Right atrium auricular region (tissue), 2 donors: ENCODE data around the gene MATK. TPM values are rescaled to one million over a fixed set of nuclear protein-coding genes. Genes with fewer than 3 reads are reported as not detected.

Source experiments
- DNase-seq: peaks from one replicate; pipeline ENCODE4 v3.0.0-alpha.2; 2019; ENCODE audit warnings: low spot score
- H3K27ac ChIP-seq, 2 donors: fragments of 200-600 bp; sonication (generic); 1 replicate in 1 of 2; 2 replicates in 1 of 2; pipeline ENCODE4 v1.5.1; 2016 to 2019
- H3K27me3 ChIP-seq, 2 donors: fragments of 200-600 bp; sonication (generic); one replicate each; pipeline versions ENCODE4 v1.5.1 to v1.6.0; 2017 to 2019
- H3K36me3 ChIP-seq: fragments of 200-600 bp; sonication (generic); one replicate; pipeline ENCODE4 v1.5.1; 2016
- H3K4me1 ChIP-seq, 2 donors: fragments of 200-600 bp; sonication (generic); one replicate each; pipeline versions ENCODE4 v1.5.1 to v1.6.0; 2017 to 2019
- H3K4me3 ChIP-seq, 2 donors: fragments of 200-600 bp; sonication (generic); 1 replicate in 1 of 2; 2 replicates in 1 of 2; pipeline ENCODE4 v1.5.1; 2017 to 2019; ENCODE audit warnings: mild to moderate bottlenecking in 1 of 2, moderate library complexity in 1 of 2
- H3K9me3 ChIP-seq, 2 donors: fragments of 200-600 bp; sonication (generic); one replicate each; pipeline ENCODE4 v1.5.1; 2019
- total RNA-seq, 2 donors: library from RNA; depleted of rRNA; stranded (reverse); fragments of >200 nt; gene quantifications; one replicate each; pipeline ENCODE4 v1.1.0, GENCODE V29; 2016
- TF ChIP-seq, protein P1 (sequence below), 2 donors: fragments of 200-600 bp; sonication (generic); IDR thresholded peaks; one replicate each; pipeline ENCODE4 v1.5.1; 2019; ENCODE audit warnings: antibody characterized with exemption in 2 of 2

Gene MATK
- total RNA-seq, 2 donors from 2014 or later = 0.26 to 1.5 TPM

DNA sequence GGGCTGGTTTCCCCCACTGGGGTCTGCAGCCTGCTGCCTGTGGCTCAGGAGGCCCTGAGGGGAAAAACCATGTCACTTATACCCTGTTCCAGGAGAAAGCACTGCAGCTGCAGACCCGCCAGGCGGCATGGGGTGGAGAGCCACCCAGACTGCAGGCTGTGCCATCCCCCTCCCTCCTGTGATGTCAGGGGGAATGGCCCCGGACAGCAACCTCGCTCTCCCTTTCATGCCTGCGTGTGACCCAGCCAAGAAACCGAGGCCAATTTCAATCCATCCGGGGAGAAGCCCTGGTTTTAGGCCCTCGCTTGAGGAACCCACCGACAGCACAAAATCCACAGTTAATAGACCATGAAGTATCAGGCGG is 37.2 kb upstream of the MATK start:
- TF ChIP-seq, protein P1, sequence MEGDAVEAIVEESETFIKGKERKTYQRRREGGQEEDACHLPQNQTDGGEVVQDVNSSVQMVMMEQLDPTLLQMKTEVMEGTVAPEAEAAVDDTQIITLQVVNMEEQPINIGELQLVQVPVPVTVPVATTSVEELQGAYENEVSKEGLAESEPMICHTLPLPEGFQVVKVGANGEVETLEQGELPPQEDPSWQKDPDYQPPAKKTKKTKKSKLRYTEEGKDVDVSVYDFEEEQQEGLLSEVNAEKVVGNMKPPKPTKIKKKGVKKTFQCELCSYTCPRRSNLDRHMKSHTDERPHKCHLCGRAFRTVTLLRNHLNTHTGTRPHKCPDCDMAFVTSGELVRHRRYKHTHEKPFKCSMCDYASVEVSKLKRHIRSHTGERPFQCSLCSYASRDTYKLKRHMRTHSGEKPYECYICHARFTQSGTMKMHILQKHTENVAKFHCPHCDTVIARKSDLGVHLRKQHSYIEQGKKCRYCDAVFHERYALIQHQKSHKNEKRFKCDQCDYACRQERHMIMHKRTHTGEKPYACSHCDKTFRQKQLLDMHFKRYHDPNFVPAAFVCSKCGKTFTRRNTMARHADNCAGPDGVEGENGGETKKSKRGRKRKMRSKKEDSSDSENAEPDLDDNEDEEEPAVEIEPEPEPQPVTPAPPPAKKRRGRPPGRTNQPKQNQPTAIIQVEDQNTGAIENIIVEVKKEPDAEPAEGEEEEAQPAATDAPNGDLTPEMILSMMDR (IDR thresholded peaks at IDR 0.05) = no peak

DNA sequence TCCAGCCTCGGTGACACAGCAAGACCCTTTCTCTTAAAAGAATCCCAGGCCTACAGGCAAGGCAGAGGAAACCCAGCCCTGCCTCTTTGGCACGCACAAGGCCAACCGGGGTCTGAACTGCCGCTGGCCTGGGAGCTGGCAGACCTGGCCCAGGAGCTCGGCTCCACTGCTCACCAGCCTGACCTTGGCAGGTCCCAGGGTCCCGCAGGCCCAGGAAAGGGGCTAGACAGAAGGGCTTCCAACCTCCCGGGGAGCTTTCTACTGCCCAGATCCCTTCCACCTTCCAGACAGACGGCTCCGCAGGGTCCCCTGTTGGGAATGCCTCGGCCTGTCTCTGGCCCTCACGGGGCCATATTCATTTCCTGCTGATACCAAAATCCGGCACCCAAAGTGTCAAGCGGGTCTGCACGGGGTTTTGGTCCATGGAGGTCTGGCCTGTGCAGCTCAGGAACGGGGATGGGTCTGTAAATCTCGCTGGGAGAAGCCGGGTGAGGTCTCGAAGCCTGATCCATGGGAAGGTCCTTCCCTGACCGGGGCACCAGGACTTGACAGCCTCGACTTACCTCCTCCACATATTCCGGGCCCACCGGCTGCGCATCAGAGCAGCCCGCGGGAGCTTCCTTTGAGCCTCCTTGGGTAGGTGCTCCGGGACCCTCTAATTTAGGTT is 36.6 kb upstream of the MATK start:
- DNase-seq = no peak
- Histone ChIP-seq H3K27me3 (no peaks in the 10 kb centered on the region), H3K36me3 (no peaks in the 10 kb centered on the region), H3K9me3 (no peaks in the 10 kb centered on the region), H3K4me3 (no peak overlapping the region), H3K27ac (no peak overlapping the region), H3K4me1 (peaks cover 0 to 4% of the 10 kb centered on the region in 2 donors)
- TF ChIP-seq, protein P1 (IDR thresholded peaks at IDR 0.05) = no peak

More for the DNA sequence above, 37.2 kb upstream of the MATK start:
- no peak overlapping the region for H3K27ac ChIP-seq
- H3K4me1 ChIP-seq = peaks cover 0 to 4% of the 10 kb centered on the region in 2 donors
- H3K36me3 ChIP-seq = no peaks in the 10 kb centered on the region
- no peaks in the 10 kb centered on the region for H3K27me3 ChIP-seq
- H3K4me3 ChIP-seq = no peak overlapping the region
- no peaks in the 10 kb centered on the region for H3K9me3 ChIP-seq
- DNase-seq = no peak

DNA sequence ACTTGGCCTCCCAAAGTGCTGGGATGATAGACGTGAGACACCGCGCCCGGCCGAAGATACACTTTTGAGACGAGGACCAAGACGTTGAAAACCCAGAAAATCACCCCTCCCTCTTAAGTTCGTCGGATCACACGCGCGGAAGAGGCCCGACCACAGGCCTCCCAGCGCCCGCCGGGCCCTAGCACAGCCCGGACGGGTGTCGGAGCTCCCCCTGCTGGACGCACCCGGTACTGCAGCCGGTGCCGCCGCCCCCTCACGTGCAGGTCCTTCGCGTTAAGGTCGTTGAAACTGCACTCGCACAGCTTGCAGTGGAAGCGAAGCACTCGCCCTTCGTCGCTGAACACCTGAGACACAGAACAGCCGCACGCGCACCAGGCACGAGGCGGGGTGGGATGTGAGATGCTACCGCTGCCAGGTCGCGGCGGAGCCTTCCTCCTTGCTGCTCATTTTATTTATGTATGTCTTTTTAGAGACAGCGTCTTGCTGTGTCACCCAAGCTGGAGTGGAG is 35.7 kb upstream of the MATK start:
- DNase-seq = peak; percentile 63
- no peaks in the 10 kb centered on the region for H3K9me3 ChIP-seq
- H3K36me3 ChIP-seq = no peaks in the 10 kb centered on the region
- peaks cover 0 to 4% of the 10 kb centered on the region in 2 donors for H3K4me1 ChIP-seq
- H3K27me3 ChIP-seq = no peaks in the 10 kb centered on the region
- no peak overlapping the region for H3K27ac ChIP-seq
- H3K4me3 ChIP-seq = no peak overlapping the region
- TF ChIP-seq, protein P1 (IDR thresholded peaks at IDR 0.05) = peak; percentile 95 to 97

DNA sequence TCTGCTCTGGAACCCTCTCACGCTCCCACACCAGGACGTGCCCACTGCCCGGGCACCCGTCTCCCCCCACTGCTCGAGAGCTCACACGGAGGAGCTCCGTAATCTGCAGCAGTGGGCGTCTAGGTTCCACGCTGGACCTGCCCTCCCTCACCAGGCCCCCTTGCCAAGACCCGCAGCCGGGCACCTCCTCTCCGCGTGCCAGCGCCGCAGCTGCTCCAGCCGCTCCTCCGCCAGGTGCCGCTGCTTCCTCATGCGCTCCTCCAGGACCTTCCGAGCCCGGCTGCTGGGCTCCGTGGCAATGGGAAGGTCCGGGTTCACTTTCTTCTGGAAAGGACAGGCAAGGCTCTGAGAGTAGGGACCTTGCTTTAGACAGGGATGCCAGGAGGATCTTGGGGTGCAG is 35.0 kb upstream of the MATK start:
- Histone ChIP-seq H3K27me3 (no peaks in the 10 kb centered on the region), H3K9me3 (no peaks in the 10 kb centered on the region), H3K27ac (no peak overlapping the region), H3K4me3 (no peak overlapping the region), H3K36me3 (no peaks in the 10 kb centered on the region), H3K4me1 (peaks cover 0 to 4% of the 10 kb centered on the region in 2 donors)
- TF ChIP-seq, protein P1 (IDR thresholded peaks at IDR 0.05) = no peak
- no peak for DNase-seq

DNA sequence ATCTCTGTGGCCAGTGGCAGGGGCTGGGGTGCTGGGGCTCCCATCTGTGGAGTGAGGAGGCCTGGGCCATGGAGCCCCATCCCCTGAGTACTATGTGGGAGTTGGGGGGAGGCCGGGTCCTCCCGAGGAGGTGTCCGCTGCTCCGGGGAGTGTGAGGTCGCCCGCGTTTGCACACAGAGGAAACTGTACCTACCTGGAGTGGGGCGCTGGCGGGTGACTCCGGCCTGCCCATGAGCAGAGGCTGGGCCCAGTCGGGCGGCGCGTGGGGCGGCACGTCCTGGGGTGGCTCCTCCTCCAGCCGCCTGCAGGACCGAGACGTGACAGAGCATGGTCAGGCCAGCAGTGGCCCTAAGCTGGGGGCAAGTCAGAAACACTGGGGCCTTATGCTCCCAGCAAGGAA is 33.8 kb upstream of the MATK start:
- Histone ChIP-seq H3K9me3 (no peaks in the 10 kb centered on the region), H3K4me3 (no peak overlapping the region), H3K4me1 (peaks cover 0 to 4% of the 10 kb centered on the region in 2 donors), H3K27me3 (no peaks in the 10 kb centered on the region), H3K36me3 (no peaks in the 10 kb centered on the region), H3K27ac (no peak overlapping the region)
- no peak for DNase-seq
- TF ChIP-seq, protein P1 (IDR thresholded peaks at IDR 0.05) = no peak

DNA sequence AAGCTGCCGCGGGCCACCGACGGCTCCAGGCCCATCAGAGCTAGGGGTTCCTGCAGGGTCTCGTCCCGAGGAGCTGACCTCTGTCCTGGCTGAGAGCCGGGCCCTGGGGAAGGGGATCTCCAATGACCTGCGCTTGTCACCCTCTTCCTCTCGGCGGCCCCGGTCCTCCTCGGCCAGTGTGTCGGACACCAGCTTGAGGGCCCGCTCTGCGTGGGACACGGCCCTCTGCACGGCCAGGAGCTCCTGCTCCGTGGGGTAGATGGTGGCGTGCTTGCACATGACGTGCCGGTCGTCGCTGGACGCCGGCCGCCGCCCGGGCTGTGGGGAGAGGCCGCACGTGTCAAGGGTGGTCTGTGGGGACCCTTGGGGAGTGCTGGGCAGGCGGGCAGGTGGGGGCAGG is 32.7 kb upstream of the MATK start:
- TF ChIP-seq, protein P1 (IDR thresholded peaks at IDR 0.05) = no peak
- H3K36me3 ChIP-seq = no peaks in the 10 kb centered on the region
- H3K27ac ChIP-seq = no peak overlapping the region
- H3K4me3 ChIP-seq = no peak overlapping the region
- DNase-seq = no peak
- H3K9me3 ChIP-seq = no peaks in the 10 kb centered on the region
- peaks cover 0 to 4% of the 10 kb centered on the region in 2 donors for H3K4me1 ChIP-seq
- no peaks in the 10 kb centered on the region for H3K27me3 ChIP-seq
